ENCODE measurements around the gene CGNL1.

The CGNL1 gene

DNA sequence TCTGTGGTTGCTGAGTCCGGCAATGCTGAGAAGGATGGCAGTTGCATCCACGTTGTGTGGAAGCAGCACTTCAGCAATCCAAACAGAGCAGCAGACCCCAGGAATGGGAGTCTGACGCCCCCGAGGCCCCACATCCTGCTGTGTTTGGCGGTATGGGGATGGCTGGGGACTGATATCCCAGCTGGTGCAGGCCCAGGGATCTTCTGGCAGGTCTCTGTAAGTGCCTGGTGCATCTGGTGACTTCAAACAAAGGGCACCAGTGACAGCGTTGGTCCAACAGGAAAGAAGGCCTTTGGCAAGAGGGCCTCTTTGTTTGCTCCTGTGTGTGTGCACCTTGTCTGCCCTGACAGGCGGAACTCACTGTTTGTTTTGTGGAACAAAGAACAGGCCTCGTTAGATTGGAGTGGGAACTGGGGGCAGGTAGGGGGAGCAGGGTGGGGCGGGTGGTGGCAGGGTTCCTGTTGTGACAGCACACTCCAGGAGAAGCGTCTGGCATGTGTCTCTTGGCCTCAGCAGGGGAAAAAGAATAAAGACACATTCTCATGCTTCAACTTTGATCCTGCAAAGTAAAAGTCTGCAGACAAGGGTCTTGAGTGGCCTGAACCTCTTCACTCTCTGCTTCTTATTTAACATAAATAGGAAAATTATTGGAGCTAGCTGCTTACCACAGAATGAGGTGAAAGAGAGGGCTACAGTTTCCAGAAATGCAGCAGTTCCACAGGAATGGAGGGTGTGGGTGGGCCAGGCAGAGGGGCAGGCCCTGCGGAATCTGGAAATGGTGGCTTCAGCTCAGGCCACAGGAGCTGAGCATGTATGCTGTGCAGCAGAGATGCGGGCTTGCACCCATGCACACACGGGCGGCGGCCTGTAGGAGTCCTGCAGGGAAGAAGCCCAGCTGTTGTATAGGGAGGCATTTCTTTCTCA lies 120.9 kb downstream of the CGNL1 start:
- no peak for DNase-seq (ENCODE audit: low read depth)

DNA sequence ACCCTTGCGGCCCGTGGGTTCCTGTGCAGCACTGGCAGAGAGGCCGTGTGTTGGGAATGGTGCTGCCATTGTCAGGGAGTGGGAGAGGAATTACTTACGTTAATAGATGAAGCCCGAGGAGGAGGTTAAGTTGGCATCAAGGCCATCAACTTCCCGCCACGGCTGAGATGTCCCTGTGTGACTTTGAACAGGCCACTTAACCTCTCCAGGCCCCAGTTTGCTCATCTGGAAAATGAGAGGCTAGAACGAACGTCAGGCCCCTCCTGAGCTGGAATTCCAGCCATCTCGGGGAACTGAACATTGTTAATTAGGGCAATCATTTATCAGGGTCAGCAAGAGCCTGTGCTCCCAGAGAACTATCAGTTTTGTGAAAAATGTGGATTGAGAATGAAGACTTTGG lies 124.0 kb downstream of the CGNL1 start:
- DNase-seq (ENCODE audit: low read depth), result no peak

DNA sequence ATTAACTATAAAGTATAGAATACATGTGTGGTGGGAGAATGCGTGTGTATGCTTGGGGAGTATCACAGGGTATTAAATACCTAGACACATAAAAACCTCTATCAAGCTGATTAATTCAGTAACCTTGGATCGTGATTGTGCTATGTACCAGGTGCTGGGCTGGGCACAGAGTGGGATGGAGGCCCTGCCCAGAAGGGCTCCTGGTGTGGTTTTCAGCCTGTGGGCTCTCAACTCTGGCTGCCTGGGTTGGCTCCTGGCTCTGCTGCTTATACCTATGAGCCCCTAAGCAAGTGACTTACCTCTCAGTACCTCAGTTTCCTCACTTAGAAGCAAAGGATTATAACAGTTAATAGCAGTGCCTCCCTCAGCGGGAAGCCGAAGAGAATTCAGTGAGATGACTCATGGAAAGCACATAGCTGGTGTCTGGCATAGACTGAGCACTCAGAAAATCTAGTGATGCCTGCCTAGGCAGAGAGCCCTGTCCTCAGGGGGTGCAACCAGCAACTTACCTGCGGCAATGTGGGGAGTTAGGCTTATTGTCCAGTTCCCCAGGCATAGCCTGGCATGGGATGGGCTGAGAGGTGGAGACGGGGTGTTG lies 124.8 kb downstream of the CGNL1 start:
- no peak for DNase-seq (ENCODE audit: low read depth)

DNA sequence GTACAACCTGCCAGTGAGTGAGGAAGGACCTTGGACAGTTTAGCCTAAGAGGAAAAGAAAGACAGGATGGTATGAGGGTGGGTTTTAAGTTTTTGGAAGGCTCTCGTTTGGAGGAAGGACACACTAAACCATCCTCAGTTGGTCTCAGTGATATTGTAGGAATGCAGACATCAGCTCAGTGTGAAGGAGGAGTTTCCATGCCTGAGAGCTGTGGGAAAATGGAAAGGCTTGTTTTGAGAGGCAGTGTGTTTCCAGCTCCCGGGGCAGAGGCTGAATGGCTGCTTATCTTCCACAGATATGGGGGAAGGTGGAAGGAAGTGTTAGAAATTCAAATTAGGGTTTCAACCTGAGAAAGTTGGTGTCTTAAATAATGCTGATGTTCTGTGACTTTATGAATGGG lies 125.8 kb downstream of the CGNL1 start:
- DNase-seq (ENCODE audit: low read depth), result no peak

DNA sequence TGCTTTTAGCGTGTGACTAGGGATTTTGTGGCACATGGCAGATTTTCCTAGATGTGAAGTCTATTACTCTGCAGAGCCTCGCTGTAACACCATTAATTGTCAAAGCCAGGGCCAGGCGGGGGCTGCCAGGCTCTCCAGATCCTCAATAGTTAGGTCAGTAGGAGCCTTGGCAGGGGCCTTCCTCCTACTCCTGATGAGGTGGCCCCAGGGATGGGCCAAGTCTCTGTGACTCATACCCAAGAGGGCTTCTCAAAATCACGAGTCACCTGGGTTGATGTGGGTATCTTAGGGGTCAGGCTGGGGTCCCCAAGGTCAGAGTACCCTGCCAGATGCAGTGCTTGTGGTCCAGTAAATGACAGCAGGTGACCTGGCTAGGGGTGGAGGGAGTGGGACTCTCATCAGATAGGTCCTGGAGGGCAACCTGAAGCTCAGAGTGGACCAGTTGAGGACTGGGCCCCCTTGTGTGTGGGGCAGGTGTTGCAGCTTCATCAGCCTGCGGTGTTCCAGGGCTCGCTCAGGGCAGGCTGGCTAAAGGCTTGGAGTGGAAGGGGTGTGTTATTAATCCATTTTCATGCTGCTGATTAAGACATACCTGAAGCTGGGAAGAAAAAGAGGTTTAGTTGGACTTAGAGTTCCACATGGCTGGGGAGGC lies 126.9 kb downstream of the CGNL1 start:
- no peak for DNase-seq (ENCODE audit: low read depth)

DNA sequence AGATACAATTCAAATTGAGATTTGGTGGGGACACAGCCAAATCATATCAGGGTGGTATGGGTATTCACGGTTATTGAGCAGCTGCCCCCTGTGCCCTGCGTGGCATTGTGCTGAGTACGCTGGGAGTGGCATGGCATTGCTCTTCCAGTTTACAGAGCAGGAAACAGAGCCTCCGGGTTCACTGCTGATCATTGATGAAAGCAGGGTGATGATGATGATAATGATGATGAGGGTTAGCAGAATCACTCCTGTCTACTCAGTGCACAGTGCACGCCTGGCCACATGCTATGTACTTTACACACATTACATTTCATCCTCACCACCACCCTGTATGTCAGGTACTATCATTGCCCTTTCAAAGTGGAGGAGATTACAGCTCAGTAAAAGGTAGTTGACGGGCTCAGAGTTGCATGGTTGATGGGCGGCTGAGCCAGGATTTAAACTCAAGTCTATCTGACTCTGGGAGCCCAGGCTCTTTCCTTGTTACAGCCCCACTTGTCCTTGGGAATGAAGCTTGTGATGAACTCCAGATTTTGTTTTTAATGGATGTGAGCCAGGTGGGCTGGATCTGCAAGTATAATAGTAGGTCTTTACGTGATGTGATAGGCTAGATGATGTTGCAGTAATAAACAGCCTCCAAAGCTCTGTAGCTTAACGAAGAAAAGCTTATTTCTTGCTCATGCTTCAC lies 127.8 kb downstream of the CGNL1 start:
- no peak for DNase-seq (ENCODE audit: low read depth)

DNA sequence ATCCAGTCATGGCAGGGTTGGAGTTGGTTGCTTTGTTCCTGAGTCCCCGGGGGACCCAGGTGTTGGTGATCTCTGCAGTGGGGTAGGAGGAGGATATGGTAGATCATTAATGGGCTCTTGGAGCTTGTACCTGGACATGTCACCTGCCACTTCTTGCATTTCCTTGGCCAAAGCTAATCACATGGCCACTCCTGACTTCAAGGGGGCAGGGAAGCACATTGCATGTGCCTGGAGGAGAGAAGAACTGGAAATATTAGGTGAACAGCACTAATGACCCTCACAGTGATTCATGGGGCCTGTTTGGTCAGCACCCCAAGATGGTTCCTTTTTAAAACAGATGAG lies 128.3 kb downstream of the CGNL1 start:
- DNase-seq (ENCODE audit: low read depth), result no peak

DNA sequence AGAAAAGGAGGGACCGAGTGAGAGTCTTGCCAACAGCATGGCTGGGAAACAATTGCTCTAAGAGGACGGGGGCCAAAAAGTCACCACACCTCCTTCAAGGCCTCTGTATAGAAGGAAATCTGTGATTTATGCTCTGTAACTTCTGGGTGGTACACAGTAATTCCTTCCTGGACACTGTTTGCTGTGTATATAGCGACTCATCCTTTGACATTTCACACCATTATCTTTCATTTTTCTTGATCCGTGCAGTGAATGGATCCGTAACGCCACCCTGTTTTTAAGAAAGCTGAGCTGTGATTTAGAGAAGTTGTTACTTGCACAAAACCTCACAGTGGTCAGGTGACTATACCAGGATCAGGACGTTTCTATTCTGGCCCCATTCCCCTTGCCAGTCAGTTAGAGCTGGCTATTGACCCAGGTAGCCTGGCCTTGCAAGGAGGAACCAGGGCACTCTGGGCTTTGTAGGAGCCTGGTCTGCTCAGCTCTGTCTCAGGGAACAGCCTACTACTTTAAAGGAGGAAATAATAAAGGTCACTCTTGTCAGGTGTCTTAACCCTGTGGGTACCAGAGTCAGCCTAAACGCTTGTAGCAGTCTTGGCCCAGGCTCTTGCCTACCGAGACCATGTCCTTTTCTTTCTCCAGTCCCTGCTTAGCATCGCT lies 128.9 kb downstream of the CGNL1 start:
- no peak for DNase-seq (ENCODE audit: low read depth)

DNA sequence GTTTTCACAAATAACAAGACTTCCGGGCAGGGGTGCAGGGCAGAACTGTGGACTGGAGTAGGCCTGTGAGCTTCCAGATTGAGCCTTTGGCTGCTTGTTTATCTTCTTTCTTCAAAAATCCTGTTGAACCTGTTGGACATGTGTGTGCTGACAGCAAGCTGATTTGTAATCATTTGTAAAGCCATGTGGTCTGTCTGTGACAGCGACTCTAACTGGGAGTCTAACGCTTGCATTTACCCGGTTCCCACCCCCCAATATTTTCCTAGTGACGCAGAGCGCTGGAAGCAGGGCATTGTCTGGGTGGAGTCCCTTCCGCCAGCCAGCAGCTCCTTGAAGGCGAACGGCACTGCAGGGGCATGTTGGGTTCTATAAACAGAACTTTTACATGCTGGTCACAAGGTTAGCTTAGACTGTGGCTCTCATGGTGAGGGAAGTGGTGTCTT lies 129.7 kb downstream of the CGNL1 start:
- no peak for DNase-seq (ENCODE audit: low read depth)

DNA sequence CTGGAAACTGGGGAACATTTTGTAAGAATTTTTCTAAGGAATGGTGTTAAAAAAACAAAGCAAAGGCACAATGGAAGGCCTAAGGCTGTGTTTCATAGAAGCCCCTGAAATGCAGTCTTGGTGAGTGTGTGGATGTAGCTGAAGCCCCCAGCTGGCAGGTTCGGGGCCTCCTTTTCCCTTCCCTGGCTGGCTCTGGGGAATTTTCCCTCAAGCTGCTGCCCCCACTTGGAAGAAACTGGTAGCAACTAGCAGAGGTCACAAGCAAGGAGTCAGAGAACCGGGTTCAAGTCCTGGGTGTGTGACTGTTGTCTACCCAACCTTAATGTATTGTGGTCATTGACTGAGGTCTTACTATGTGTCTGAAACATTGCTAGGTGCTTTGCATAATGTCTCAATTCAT lies 130.1 kb downstream of the CGNL1 start:
- DNase-seq (ENCODE audit: low read depth), result no peak

DNA sequence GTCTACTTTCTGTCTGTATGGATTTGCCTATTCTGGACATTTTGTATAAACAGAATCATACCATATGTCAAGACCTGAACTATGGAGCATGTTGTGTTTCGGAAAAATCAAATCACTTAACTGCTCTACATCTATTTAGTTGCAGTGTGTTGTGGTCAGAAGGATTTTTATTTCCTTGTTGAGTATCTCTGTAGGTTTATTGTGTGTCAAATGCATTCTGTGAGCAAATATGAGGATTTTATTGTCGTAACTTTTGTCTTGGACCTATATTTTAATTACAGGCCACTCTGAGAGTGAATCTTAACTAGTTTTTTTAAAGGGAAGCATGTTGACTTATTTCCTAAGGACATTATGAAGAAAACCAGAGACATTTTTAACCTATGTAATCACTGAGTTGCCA lies 130.8 kb downstream of the CGNL1 start:
- no peak for DNase-seq (ENCODE audit: low read depth)

DNA sequence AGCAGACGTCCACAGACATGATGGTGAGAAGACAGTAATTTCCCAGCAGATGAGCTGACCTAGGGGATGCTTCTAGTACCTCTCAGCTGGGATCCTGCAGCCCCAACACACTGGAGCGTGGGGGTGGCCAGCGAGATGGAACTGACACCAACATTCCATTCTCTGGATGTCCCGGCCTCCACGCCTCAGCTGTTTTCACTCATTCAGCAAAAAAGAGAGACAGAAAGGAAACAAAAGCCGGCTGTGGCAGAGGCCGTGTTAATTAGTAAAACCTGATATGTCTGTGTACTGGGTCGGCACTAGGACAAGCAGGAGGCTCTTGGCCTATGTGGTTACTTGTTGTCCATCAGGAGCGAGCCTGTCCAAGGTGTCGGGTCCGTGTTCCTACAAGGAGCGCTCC lies 132.8 kb downstream of the CGNL1 start:
- no peak for DNase-seq (ENCODE audit: low read depth)

DNA sequence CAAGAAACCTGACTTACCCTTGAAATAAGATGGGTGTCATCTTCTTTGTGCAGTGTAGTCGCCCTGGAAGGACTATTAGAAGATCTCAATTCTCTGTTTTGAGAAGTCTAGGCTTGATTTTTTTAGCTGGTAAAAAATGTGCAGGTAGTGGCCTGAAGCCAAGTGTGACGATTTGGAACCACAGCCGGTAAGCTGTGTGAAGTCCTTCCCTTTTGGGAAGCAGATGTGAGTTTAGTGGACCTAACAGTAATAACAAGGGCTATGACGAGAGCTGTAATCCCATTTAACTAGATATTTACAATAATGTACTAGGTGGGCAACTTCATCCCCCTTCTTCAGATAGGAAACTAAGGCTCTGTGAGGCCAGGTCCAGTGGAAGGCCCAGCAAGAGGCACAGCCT lies 133.7 kb downstream of the CGNL1 start:
- no peak for DNase-seq (ENCODE audit: low read depth)

DNA sequence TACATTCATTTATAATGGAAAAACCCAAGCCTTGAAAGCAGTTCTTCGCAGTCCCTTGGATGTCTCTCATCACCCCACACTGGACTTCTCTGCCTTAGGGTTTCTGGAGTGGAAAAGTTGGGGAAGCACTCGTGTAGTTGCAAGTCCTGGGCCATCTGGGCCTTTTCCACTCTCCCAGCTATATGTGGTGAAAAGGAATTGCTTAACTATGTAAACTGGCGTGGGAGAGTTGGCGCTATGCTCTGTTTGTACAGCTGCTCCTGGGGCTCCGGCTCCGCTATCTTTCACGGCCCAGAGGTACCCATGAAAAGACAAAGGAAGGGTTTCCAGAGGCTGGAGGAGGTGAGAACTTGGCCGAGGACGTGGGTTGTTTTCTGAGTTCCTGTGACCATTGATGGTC lies 134.3 kb downstream of the CGNL1 start:
- DNase-seq (ENCODE audit: low read depth), result no peak

DNA sequence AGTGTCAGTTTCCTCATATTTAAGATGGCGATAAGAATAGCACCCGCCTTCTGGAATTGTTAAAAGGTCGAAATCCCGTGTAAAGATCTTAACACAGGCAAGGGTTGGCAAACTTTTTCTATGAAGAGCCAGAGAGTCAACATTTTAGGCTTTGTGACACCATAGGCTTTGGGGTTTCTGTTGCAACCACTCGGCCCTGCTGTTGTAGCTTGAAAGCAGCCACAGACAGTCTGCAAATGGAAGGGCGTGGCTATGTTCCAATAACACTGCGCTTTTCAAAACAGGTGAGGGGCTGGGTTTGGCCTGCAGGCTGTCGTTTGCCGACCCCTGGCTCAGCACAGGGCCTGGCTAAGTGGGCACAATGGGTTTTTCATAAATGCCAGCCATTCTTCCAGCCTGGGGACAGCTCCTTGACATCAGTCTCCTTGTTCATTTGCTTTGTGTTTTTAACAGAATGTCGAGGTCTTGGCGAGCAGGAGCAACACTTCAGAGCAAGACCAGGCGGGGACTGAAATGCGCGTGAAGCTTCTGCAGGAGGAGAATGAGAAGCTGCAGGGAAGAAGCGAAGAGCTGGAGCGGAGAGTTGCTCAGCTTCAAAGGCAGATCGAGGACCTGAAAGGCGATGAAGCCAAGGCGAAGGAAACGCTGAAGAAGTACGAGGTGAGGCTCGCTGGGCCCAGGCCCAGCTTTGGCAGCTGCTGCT lies 140.2 kb downstream of the CGNL1 start:
- DNase-seq (ENCODE audit: low read depth), result no peak

DNA sequence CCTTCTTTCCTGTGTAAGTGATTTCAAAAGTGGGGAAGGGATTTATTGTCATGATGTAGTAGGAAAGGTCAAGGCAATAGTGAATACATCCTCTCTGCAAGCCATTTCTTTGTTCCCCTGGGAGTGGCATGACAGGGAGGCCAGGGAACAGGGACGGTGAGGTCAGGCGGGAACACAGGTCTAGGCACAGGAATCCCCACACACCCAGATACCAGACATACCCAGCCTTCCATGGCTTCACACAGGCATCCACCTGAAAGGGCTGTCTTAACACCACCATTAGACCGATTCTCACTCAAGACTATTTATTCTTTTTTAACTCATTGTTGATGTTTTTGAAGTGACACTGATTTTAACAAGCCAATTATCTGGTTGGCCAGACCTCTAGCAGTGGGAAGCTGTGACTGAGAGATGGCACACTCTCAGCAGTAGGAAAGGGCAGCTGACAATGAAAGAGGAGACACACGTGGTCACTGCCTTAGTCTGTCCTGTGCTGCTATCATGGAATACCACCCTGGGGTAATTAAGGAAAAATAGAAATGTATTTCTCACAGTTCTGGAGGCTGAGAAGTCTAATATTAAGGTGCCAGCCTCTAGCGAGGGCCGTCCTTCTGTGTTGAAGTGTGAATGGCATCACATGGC lies 140.8 kb downstream of the CGNL1 start:
- no peak for DNase-seq (ENCODE audit: low read depth)

DNA sequence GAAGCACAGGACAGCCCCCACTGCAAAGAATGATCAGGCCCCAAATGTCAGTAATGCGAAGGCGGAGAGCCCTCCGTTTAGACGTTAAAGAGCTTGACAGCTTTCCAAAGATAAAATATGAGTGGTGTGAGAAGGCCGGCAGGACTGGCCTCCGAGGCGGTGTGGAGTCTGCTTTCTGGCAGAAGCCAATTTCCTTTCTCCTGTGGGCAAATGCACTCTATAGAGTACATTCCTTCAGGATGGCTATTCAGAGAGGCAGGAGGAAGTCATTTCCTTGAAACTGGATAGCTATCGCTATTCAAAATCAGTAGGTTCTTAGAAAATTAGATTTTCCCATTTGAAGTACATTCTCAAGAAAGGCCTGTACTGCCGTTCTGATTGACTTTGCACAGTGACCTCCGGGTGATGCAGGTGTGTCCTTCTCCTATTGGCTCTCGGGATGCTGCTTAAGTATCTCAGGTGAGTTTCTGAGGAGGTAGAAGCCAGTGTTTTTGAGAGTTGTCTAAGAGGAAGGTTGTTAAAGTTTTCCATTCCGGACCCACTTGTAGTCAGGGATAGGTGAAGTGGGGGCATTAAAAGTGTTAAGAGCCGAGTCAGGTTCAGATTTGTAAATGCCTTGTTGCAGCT lies 142.6 kb downstream of the CGNL1 start:
- no peak for DNase-seq (ENCODE audit: low read depth)

DNA sequence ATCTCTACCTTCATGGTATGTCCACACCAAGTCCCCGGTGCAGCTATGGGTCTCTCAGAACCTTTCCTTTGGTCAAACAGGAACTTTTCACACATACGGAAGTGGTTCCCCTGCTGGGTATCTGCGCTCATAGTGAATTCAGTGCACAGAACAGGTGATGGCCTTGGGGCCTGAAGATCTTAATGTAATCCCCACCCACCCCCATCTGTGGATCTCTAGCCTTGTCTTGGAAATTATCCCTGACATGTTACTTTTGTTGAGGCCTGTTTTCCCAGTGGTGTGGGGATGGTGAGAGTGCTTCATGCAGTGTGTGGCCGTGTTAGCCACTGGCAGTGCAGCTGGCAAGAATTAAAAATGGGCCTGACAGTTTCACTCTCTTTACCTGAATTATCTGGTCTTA lies 143.5 kb downstream of the CGNL1 start:
- no peak for DNase-seq (ENCODE audit: low read depth)

DNA sequence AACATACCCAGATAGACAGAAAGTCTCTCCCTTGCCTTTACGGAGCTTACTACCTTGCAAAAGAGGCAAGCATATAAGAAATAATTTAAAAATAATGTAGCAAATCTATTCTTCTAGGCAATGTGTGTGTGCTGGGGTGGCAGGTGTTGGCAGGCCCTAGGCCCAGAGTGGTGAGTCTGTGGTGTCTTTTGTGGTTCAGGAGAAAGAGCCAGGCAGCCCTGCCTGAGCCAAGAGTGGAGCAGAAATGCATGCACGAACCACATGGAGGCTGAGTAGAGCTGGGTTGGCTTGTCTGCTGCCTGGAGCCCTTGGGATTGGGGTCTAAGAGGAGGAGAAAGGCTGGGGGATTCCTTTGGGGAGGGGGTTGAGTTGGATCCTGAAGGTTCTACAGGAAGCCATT lies 145.2 kb downstream of the CGNL1 start:
- no peak for DNase-seq (ENCODE audit: low read depth)

DNA sequence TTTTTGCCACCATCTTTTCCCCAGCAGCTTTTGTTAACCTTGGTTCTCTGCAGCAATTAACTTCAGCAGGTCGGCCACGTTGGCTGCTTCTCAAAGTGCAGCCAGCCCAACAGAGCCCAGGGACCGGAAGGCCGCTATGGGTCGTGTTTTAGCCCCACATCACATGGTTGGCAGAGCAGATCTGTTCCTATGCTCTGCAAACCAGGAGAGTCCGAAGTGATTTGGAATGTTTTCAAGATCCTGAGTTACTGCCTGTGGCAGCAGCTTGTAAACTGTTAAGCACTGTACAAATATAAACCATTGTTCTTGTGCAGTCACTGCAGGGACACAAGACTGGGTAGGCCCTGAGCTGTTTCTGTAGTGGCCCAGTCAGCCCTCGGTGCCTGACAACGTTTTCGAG lies 145.8 kb downstream of the CGNL1 start:
- no peak for DNase-seq (ENCODE audit: low read depth)

DNA sequence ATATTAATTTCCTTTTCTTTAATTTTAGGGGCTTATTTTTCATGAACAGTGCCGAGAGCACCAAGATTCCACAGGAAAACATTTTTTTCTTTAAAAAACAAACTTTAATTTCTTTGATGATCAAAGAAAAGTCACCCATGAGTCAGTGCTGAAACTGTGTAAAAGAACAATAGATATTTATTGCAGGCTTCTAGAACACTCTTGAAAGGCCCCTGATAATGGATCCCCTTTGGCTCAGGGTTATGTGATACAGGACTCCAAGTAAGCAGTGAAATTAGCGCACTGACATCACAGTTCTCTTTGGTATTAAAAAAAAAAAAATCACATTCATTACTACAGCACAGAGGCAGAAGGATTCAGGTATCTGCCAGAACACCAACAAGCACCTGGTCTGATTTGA lies 149.3 kb downstream of the CGNL1 start:
- no peak for DNase-seq (ENCODE audit: low read depth)

All from stimulated activated CD8-positive, alpha-beta memory T cell treated with anti-CD3 and anti-CD28 coated beads, Interleukin-15, amount 100 ng/mL, for 24 hours (primary cell).